ENCODE measurements around the gene TNFAIP2.

Gene TNFAIP2

GRCh38 chr14:103184046-103184445 is 60.8 kb downstream of the TNFAIP2 start:
- no peak for TF ChIP-seq CTCF (IDR thresholded peaks at IDR 0.05)
- DNase-seq (ENCODE audit: low spot score): peak; percentile 26

GRCh38 chr14:103185051-103186029 is 62.1 kb downstream of the TNFAIP2 start:
- H3K4me3 ChIP-seq: no peak overlapping the region
- TF ChIP-seq CTCF (IDR thresholded peaks at IDR 0.05): no peak
- peak; percentile 26 for DNase-seq (ENCODE audit: low spot score)
- no peak overlapping the region for H3K27ac ChIP-seq

More at GRCh38 chr14:103184046-103184445, 60.8 kb downstream of the TNFAIP2 start:
- Histone ChIP-seq H3K4me3 (no peak overlapping the region), H3K27ac (no peak overlapping the region)

- no peak for TF ChIP-seq CTCF (IDR thresholded peaks at IDR 0.05)
- no peak for DNase-seq (ENCODE audit: low spot score)
- no peak overlapping the region for H3K4me3 ChIP-seq
- no peak overlapping the region for H3K27ac ChIP-seq
Observed at GRCh38 chr14:103186241-103186822, 63.1 kb downstream of the TNFAIP2 start.
